K562 (cell line): Measurements from ENCODE around the gene B2M. TPM values are rescaled to one million over a fixed set of nuclear protein-coding genes. Genes with fewer than 3 reads are reported as not detected.

Source experiments
- CEBPG ChIP-seq, 3 experiments: fragments of 200-800 bp in 1 of 3; sonication (Bioruptor generic) in 1 of 3; sonication (generic) in 1 of 3; formaldehyde crosslinking in 1 of 3; IDR thresholded peaks in 2 of 3; conservative IDR thresholded peaks in 1 of 3; 2 replicates each; pipeline versions ENCODE4 v1.6.1 to v1.8.0; 2016 to 2022; ENCODE audit warnings: missing compliant biosample characterization in 2 of 3, missing genetic modification characterization in 2 of 3, mild to moderate bottlenecking in 1 of 3, missing genetic modification reagents in 1 of 3
- CREM ChIP-seq: IDR thresholded peaks from 2 replicates; pipeline ENCODE4 v1.6.1; 2014; ENCODE audit warnings: antibody characterized with exemption, low read depth
- DMBX1 ChIP-seq: fragments of 250-450 bp; sonication (Bioruptor Pico); IDR thresholded peaks from 2 replicates; pipeline ENCODE4 v1.8.0; 2022; ENCODE audit warnings: inconsistent platforms, mild to moderate bottlenecking, moderate library complexity, borderline replicate concordance
- KDM5B ChIP-seq: fragments of 200-600 bp; sonication (generic); IDR thresholded peaks from 2 replicates; pipeline ENCODE4 v1.6.1; 2012; ENCODE audit warnings: low read depth, mild to moderate bottlenecking, moderate library complexity, low read length, control low read depth, inconsistent platforms; ENCODE audit not compliant: insufficient replicate concordance
- PHB ChIP-seq: fragments of 250-450 bp; sonication (Bioruptor Pico); IDR thresholded peaks from 2 replicates; pipeline ENCODE4 v1.5.0; 2021
- PHF21A ChIP-seq: fragments of 450-650 bp; IDR thresholded peaks from 2 replicates; pipeline ENCODE4 v1.6.1; 2017; ENCODE audit warnings: low read depth, borderline replicate concordance
- PYGO2 ChIP-seq: fragments of 450-650 bp; IDR thresholded peaks from 2 replicates; pipeline ENCODE4 v1.6.1; 2016; ENCODE audit warnings: mild to moderate bottlenecking, missing genetic modification characterization, moderate library complexity, missing compliant biosample characterization
- SMAD1 ChIP-seq: fragments of 150-350 bp; IDR thresholded peaks from 2 replicates; pipeline ENCODE4 v1.6.1; 2014; ENCODE audit warnings: low read length, low read depth; ENCODE audit not compliant: partially characterized antibody
- ZNF584 ChIP-seq: fragments of 200-800 bp; sonication (Bioruptor generic); IDR thresholded peaks from 2 replicates; pipeline ENCODE4 v1.6.1; 2016; ENCODE audit warnings: low read depth, mild to moderate bottlenecking, missing genetic modification characterization, missing compliant biosample characterization
- ZNF668 ChIP-seq: fragments of 250-450 bp; sonication (Bioruptor Pico); IDR thresholded peaks from 2 replicates; pipeline ENCODE4 v1.8.0; 2022; ENCODE audit warnings: mild to moderate bottlenecking, inconsistent platforms
- ZNF707 ChIP-seq: fragments of 250-450 bp; sonication (Bioruptor Pico); conservative IDR thresholded peaks from 2 replicates; pipeline ENCODE4 v1.8.0; 2022; ENCODE audit warnings: inconsistent platforms, mild to moderate bottlenecking, moderate library complexity
- ZSCAN32 ChIP-seq: fragments of 450-650 bp; formaldehyde crosslinking; IDR thresholded peaks from 2 replicates; pipeline ENCODE4 v1.4.0; 2020; ENCODE audit warnings: mild to moderate bottlenecking, moderate library complexity
- polyA plus RNA-seq, 8 experiments: library from polyadenylated mRNA; depleted of rRNA in 4 of 8; stranded (reverse) in 5 of 8; unstranded in 3 of 8; fragments of >200 nt; fragmentation: Nextera tagmentation in 2 of 8; fragmentation: Illumina TruSeq in 1 of 8; extraction: Ambion mirVana in 2 of 8; extraction: Trizol in 1 of 8; gene quantifications; 2 replicates each; pipeline versions ENCODE4 v1.2.1 to v1.2.3, GENCODE V29; 2011 to 2014; ENCODE audit warnings: inconsistent platforms in 1 of 8, missing spikeins in 1 of 8
- total RNA-seq, 7 experiments: library from RNA; depleted of rRNA in 6 of 7; stranded (reverse); fragments of >200 nt in 6 of 7; fragmentation: Illumina TruSeq in 2 of 7; extraction: Trizol in 2 of 7; gene quantifications; 2 replicates each; pipeline versions ENCODE4 v1.2.1 to v1.2.3, GENCODE V29; 2011 to 2021; ENCODE audit warnings: low replicate concordance in 1 of 7
- TF ChIP-seq, protein P1 (sequence below), 2 experiments: fragments of 450-650 bp in 1 of 2; sonication (generic) in 1 of 2; formaldehyde crosslinking in 1 of 2; IDR thresholded peaks; 2 replicates each; pipeline versions ENCODE4 v1.7.1 to v1.9.0; 2016 to 2022; ENCODE audit warnings: inconsistent platforms in 1 of 2, mild to moderate bottlenecking in 1 of 2, missing genetic modification reagents in 1 of 2
- TF ChIP-seq, protein P2 (sequence below): sonication (generic); formaldehyde crosslinking; IDR thresholded peaks from 2 replicates; pipeline ENCODE4 v1.8.1; 2023; ENCODE audit warnings: mild to moderate bottlenecking, missing genetic modification reagents

Gene B2M
- total and polyA plus RNA-seq, 9 of the 15 experiments (the other 6 are each of a cell fraction or from before 2014, with no cell fraction given): 460 to 3,138 (median 1,032) TPM

- TF ChIP-seq, protein P1, sequence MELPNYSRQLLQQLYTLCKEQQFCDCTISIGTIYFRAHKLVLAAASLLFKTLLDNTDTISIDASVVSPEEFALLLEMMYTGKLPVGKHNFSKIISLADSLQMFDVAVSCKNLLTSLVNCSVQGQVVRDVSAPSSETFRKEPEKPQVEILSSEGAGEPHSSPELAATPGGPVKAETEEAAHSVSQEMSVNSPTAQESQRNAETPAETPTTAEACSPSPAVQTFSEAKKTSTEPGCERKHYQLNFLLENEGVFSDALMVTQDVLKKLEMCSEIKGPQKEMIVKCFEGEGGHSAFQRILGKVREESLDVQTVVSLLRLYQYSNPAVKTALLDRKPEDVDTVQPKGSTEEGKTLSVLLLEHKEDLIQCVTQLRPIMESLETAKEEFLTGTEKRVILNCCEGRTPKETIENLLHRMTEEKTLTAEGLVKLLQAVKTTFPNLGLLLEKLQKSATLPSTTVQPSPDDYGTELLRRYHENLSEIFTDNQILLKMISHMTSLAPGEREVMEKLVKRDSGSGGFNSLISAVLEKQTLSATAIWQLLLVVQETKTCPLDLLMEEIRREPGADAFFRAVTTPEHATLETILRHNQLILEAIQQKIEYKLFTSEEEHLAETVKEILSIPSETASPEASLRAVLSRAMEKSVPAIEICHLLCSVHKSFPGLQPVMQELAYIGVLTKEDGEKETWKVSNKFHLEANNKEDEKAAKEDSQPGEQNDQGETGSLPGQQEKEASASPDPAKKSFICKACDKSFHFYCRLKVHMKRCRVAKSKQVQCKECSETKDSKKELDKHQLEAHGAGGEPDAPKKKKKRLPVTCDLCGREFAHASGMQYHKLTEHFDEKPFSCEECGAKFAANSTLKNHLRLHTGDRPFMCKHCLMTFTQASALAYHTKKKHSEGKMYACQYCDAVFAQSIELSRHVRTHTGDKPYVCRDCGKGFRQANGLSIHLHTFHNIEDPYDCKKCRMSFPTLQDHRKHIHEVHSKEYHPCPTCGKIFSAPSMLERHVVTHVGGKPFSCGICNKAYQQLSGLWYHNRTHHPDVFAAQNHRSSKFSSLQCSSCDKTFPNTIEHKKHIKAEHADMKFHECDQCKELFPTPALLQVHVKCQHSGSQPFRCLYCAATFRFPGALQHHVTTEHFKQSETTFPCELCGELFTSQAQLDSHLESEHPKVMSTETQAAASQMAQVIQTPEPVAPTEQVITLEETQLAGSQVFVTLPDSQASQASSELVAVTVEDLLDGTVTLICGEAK (IDR thresholded peaks at IDR 0.05): no peak
- TF ChIP-seq, protein P1 (CRISPR knock-in tag; IDR thresholded peaks at IDR 0.05): no peak
- TF ChIP-seq PHF21A (no peak), DMBX1 (CRISPR knock-in tag) (peak; percentile 23), KDM5B (peak; percentile 91), ZNF707 (no peak), ZNF668 (CRISPR knock-in tag) (no peak), PYGO2 (tag) (0 out of 2 replicates have a peak, but pooled peaks have one; percentile 27), ZSCAN32 (CRISPR knock-in tag) (peak; percentile 90), SMAD1 (peak; percentile 74), PHB (CRISPR knock-in tag) (0 out of 2 replicates have a peak, but pooled peaks have one; percentile 85), CREM (peak; percentile 52; the same call in 1 of the 2 replicates), ZNF584 (CRISPR knock-in tag) (peak; percentile 77), CEBPG (CRISPR knock-in tag; IDR thresholded peaks at IDR 0.05) (peak; percentile 29; the same call in 1 of the 2 replicates), CEBPG (tag; conservative IDR thresholded peaks at IDR 0.05 in 1 of 2, IDR thresholded peaks at IDR 0.05 in 1 of 2) (no peak)
- TF ChIP-seq, protein P2, sequence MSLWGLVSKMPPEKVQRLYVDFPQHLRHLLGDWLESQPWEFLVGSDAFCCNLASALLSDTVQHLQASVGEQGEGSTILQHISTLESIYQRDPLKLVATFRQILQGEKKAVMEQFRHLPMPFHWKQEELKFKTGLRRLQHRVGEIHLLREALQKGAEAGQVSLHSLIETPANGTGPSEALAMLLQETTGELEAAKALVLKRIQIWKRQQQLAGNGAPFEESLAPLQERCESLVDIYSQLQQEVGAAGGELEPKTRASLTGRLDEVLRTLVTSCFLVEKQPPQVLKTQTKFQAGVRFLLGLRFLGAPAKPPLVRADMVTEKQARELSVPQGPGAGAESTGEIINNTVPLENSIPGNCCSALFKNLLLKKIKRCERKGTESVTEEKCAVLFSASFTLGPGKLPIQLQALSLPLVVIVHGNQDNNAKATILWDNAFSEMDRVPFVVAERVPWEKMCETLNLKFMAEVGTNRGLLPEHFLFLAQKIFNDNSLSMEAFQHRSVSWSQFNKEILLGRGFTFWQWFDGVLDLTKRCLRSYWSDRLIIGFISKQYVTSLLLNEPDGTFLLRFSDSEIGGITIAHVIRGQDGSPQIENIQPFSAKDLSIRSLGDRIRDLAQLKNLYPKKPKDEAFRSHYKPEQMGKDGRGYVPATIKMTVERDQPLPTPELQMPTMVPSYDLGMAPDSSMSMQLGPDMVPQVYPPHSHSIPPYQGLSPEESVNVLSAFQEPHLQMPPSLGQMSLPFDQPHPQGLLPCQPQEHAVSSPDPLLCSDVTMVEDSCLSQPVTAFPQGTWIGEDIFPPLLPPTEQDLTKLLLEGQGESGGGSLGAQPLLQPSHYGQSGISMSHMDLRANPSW: no peak
Measured at GRCh38 chr15:44726568-44727484, 15.5 kb downstream of the B2M start (continued).
